Measurements from ENCODE around the gene HOXB5. TPM values are rescaled to one million over a fixed set of nuclear protein-coding genes. Genes with fewer than 3 reads are reported as not detected.

The HOXB5 gene
- total RNA-seq, 1 donor from 2014 or later: 3.9 TPM

GRCh38 chr17:48639982-48640857 lies 46.6 kb upstream of the HOXB5 start:
- intact Hi-C loops (cut with DNase I): no loop called here
- DNase-seq: no peak
- H3K27ac ChIP-seq: no peak overlapping the region
- ATAC-seq: no peak
- no peak overlapping the region for H3K4me3 ChIP-seq
- peaks cover 100% of the 10 kb centered on the region for H3K27me3 ChIP-seq (ENCODE audit: low read depth)
- H3K9me3 ChIP-seq: no peaks in the 10 kb centered on the region
- H3K36me3 ChIP-seq: no peaks in the 10 kb centered on the region
- TF ChIP-seq, protein P1, sequence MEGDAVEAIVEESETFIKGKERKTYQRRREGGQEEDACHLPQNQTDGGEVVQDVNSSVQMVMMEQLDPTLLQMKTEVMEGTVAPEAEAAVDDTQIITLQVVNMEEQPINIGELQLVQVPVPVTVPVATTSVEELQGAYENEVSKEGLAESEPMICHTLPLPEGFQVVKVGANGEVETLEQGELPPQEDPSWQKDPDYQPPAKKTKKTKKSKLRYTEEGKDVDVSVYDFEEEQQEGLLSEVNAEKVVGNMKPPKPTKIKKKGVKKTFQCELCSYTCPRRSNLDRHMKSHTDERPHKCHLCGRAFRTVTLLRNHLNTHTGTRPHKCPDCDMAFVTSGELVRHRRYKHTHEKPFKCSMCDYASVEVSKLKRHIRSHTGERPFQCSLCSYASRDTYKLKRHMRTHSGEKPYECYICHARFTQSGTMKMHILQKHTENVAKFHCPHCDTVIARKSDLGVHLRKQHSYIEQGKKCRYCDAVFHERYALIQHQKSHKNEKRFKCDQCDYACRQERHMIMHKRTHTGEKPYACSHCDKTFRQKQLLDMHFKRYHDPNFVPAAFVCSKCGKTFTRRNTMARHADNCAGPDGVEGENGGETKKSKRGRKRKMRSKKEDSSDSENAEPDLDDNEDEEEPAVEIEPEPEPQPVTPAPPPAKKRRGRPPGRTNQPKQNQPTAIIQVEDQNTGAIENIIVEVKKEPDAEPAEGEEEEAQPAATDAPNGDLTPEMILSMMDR (IDR thresholded peaks at IDR 0.05): no peak
- no peaks in the 10 kb centered on the region for H3K4me1 ChIP-seq

DNA sequence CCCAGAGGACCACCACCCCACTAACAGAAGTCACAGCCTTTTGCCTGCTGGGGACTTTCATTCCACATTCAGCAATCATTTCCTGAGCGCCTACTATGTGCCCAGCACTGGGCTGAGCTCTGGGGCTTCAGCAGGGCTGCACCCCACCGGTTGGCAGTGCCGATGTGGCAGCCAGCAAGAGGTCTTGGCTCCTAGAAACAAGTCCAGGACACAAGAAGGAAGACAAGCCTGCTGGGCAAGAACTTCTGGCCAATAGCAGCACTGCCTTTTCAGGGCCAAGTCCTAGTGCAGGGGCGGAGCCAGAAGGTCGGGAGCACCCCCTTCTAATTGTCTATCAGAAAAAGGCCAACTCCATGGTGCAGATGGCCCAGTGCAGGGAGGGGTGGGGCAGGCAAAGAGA lies 45.6 kb upstream of the HOXB5 start:
- Histone ChIP-seq H3K27ac (no peak overlapping the region), H3K9me3 (no peaks in the 10 kb centered on the region), H3K4me3 (no peak overlapping the region), H3K27me3 (ENCODE audit: low read depth) (peaks cover 100% of the 10 kb centered on the region), H3K36me3 (no peaks in the 10 kb centered on the region), H3K4me1 (no peaks in the 10 kb centered on the region)
- ATAC-seq: no peak
- TF ChIP-seq, protein P1 (IDR thresholded peaks at IDR 0.05): no peak
- no peak for DNase-seq
- intact Hi-C loops (cut with DNase I): no loop called here

- Histone ChIP-seq H3K27ac (no peak overlapping the region), H3K4me3 (no peak overlapping the region), H3K36me3 (no peaks in the 10 kb centered on the region), H3K27me3 (ENCODE audit: low read depth) (peaks cover 100% of the 10 kb centered on the region), H3K9me3 (no peaks in the 10 kb centered on the region), H3K4me1 (peaks cover 5% of the 10 kb centered on the region)
- ATAC-seq (no peak), DNase-seq (no peak)
- intact Hi-C loops (cut with DNase I): no loop called here
- TF ChIP-seq, protein P1 (IDR thresholded peaks at IDR 0.05): no peak
Observed at GRCh38 chr17:48637323-48638260, 44.0 kb upstream of the HOXB5 start.

GRCh38 chr17:48636177-48637018 lies 42.8 kb upstream of the HOXB5 start:
- H3K4me1 ChIP-seq: peaks cover 5% of the 10 kb centered on the region
- H3K9me3 ChIP-seq: no peaks in the 10 kb centered on the region
- peaks cover 100% of the 10 kb centered on the region for H3K27me3 ChIP-seq (ENCODE audit: low read depth)
- no peak overlapping the region for H3K4me3 ChIP-seq
- ATAC-seq (peak; percentile 67 to 69), DNase-seq (peak; percentile 70)
- H3K36me3 ChIP-seq: no peaks in the 10 kb centered on the region
- TF ChIP-seq, protein P1 (IDR thresholded peaks at IDR 0.05): peak; percentile 56
- no peak overlapping the region for H3K27ac ChIP-seq
- intact Hi-C loops (cut with DNase I): no loop called here
